HepG2 (cell line): ENCODE data around the gene LBX2. TPM values are rescaled to one million over a fixed set of nuclear protein-coding genes. Genes with fewer than 3 reads are reported as not detected.

Experiments
- AHR ChIP-seq: IDR thresholded peaks from 2 replicates; pipeline ENCODE4 v1.6.1; 2018; ENCODE audit warnings: missing genetic modification reagents, missing compliant biosample characterization
- DPF2 ChIP-seq: sonication (generic); formaldehyde crosslinking; IDR thresholded peaks from 2 replicates; pipeline ENCODE4 v1.4.0; 2020; ENCODE audit warnings: mild to moderate bottlenecking, low read depth, missing genetic modification reagents, borderline replicate concordance
- KDM2A ChIP-seq: sonication (generic); formaldehyde crosslinking; IDR thresholded peaks from 2 replicates; pipeline ENCODE4 v1.4.0; 2020; ENCODE audit warnings: low read depth, missing genetic modification reagents, borderline replicate concordance
- KLF11 ChIP-seq: IDR thresholded peaks from 2 replicates; pipeline ENCODE4 v1.6.1; 2016; ENCODE audit warnings: missing compliant biosample characterization
- LCORL ChIP-seq, 2 experiments: fragments of 450-650 bp in 1 of 2; sonication (generic) in 1 of 2; formaldehyde crosslinking in 1 of 2; IDR thresholded peaks; 2 replicates each; pipeline versions ENCODE4 v1.5.0 to v1.6.1; 2017 to 2020; ENCODE audit warnings: antibody characterized with exemption in 1 of 2, missing genetic modification reagents in 1 of 2
- MED13 ChIP-seq: sonication (generic); formaldehyde crosslinking; IDR thresholded peaks from 2 replicates; pipeline ENCODE4 v1.5.0; 2020; ENCODE audit warnings: missing genetic modification reagents
- MYC ChIP-seq: sonication (generic); formaldehyde crosslinking; IDR thresholded peaks from 2 replicates; pipeline ENCODE4 v1.9.0; 2021; ENCODE audit warnings: missing genetic modification reagents, borderline replicate concordance
- RBM39 ChIP-seq: fragments of 200-400 bp; formaldehyde crosslinking; IDR thresholded peaks from one replicate; pipeline ENCODE4 v1.6.1; 2018; ENCODE audit warnings: antibody characterized with exemption, mild to moderate bottlenecking, low read depth, low read length; ENCODE audit not compliant: poor library complexity, severe bottlenecking
- TEAD3 ChIP-seq: optimal IDR thresholded peaks from 2 replicates; pipeline ENCODE3; 2016; ENCODE audit warnings: borderline replicate concordance
- YEATS2 ChIP-seq: sonication (generic); formaldehyde crosslinking; IDR thresholded peaks from 2 replicates; pipeline ENCODE4 v1.4.0; 2020; ENCODE audit warnings: missing genetic modification reagents, borderline replicate concordance
- ZFX ChIP-seq: sonication (generic); formaldehyde crosslinking; IDR thresholded peaks from 2 replicates; pipeline ENCODE4 v1.4.0; 2020; ENCODE audit warnings: mild to moderate bottlenecking, low read depth, missing genetic modification reagents, moderate library complexity
- ZNF225 ChIP-seq: sonication (generic); formaldehyde crosslinking; IDR thresholded peaks from 2 replicates; pipeline ENCODE4 v1.4.0; 2020; ENCODE audit warnings: mild to moderate bottlenecking, missing genetic modification reagents
- ZNF232 ChIP-seq: sonication (generic); formaldehyde crosslinking; IDR thresholded peaks from 2 replicates; pipeline ENCODE4 v1.4.0; 2020; ENCODE audit warnings: missing genetic modification reagents, borderline replicate concordance
- ZNF343 ChIP-seq: sonication (generic); formaldehyde crosslinking; IDR thresholded peaks from 2 replicates; pipeline ENCODE4 v1.4.0; 2020; ENCODE audit warnings: mild to moderate bottlenecking, missing genetic modification reagents
- ZNF441 ChIP-seq: sonication (generic); formaldehyde crosslinking; IDR thresholded peaks from 2 replicates; pipeline ENCODE4 v1.7.0; 2021; ENCODE audit warnings: missing genetic modification reagents, borderline replicate concordance
- ZSCAN30 ChIP-seq: sonication (generic); formaldehyde crosslinking; IDR thresholded peaks from 2 replicates; pipeline ENCODE4 v1.5.0; 2020; ENCODE audit warnings: mild to moderate bottlenecking, missing genetic modification reagents
- ZSCAN5A ChIP-seq: sonication (generic); formaldehyde crosslinking; IDR thresholded peaks from 2 replicates; pipeline ENCODE4 v1.8.0; 2022; ENCODE audit warnings: mild to moderate bottlenecking, missing genetic modification reagents, borderline replicate concordance
- polyA plus RNA-seq, 8 experiments: library from polyadenylated mRNA; depleted of rRNA in 3 of 8; stranded (reverse) in 7 of 8; unstranded in 1 of 8; fragments of >200 nt; fragmentation: Illumina TruSeq in 4 of 8; extraction: Trizol in 4 of 8; gene quantifications; 2 replicates each; pipeline versions ENCODE4 v1.2.1 to v1.2.3, GENCODE V29; 2011 to 2016; ENCODE audit warnings: low read depth in 4 of 8, missing spikeins in 1 of 8, mixed read lengths in 1 of 8; ENCODE audit not compliant: insufficient read depth in 1 of 8
- total RNA-seq, 5 experiments: library from RNA; depleted of rRNA; stranded (reverse); fragments of >200 nt; fragmentation: Illumina TruSeq; extraction: Trizol; gene quantifications; 2 replicates each; pipeline ENCODE4 v1.2.3, GENCODE V29; 2016; ENCODE audit warnings: low read depth in 1 of 5
- TF ChIP-seq, protein P1 (sequence below): sonication (generic); formaldehyde crosslinking; IDR thresholded peaks from 2 replicates; pipeline ENCODE4 v1.5.1; 2020; ENCODE audit warnings: mild to moderate bottlenecking, moderate library complexity, missing genetic modification reagents
- TF ChIP-seq, protein P2 (sequence below): sonication (generic); formaldehyde crosslinking; IDR thresholded peaks from 2 replicates; pipeline ENCODE4 v1.5.1; 2020; ENCODE audit warnings: missing genetic modification reagents, mild to moderate bottlenecking, borderline replicate concordance
- TF ChIP-seq, protein P3 (sequence below): sonication (generic); formaldehyde crosslinking; IDR thresholded peaks from 2 replicates; pipeline ENCODE4 v1.5.0; 2020; ENCODE audit warnings: missing genetic modification reagents
- TF ChIP-seq, protein P4 (sequence below): sonication (generic); formaldehyde crosslinking; IDR thresholded peaks from 2 replicates; pipeline ENCODE4 v1.5.1; 2020; ENCODE audit warnings: missing genetic modification reagents, mild to moderate bottlenecking, borderline replicate concordance

LBX2 gene
- total and polyA plus RNA-seq, 2 of the 13 experiments (the other 11 are each of a cell fraction or from before 2014, with no cell fraction given), result 6.4 to 8.1 TPM

GRCh38 chr2:74457549-74458131, 41.8 kb downstream of the LBX2 start (continued):
- TF ChIP-seq LCORL (IDR thresholded peaks at IDR 0.05) (0 out of 2 replicates have a peak, but pooled peaks have one; percentile 9), LCORL (CRISPR knock-in tag; IDR thresholded peaks at IDR 0.05) (peak; percentile 90), ZFX (CRISPR knock-in tag) (peak; percentile 90), ZNF343 (CRISPR knock-in tag) (peak; percentile 71; the same call in 1 of the 2 replicates), YEATS2 (CRISPR knock-in tag) (peak; percentile 47; the same call in 1 of the 2 replicates), DPF2 (CRISPR knock-in tag) (no peak; the same call in 1 of the 2 replicates), ZSCAN30 (CRISPR knock-in tag) (0 out of 2 replicates have a peak, but pooled peaks have one; percentile 36), MYC (CRISPR knock-in tag) (peak; percentile 86), KDM2A (CRISPR knock-in tag) (peak; percentile 74; the same call in 1 of the 2 replicates), AHR (CRISPR knock-in tag) (peak; percentile 23; the same call in 1 of the 2 replicates), ZNF225 (CRISPR knock-in tag) (peak; percentile 82; the same call in 1 of the 2 replicates), KLF11 (CRISPR knock-in tag) (no peak; the same call in 1 of the 2 replicates), ZSCAN5A (CRISPR knock-in tag) (peak; percentile 92; the same call in 1 of the 2 replicates), RBM39 (peak; percentile 73), ZNF232 (CRISPR knock-in tag) (peak; percentile 71), ZNF441 (CRISPR knock-in tag) (peak; percentile 79), MED13 (peak; percentile 56; the same call in 1 of the 2 replicates), TEAD3 (no peak)
- TF ChIP-seq, protein P1, sequence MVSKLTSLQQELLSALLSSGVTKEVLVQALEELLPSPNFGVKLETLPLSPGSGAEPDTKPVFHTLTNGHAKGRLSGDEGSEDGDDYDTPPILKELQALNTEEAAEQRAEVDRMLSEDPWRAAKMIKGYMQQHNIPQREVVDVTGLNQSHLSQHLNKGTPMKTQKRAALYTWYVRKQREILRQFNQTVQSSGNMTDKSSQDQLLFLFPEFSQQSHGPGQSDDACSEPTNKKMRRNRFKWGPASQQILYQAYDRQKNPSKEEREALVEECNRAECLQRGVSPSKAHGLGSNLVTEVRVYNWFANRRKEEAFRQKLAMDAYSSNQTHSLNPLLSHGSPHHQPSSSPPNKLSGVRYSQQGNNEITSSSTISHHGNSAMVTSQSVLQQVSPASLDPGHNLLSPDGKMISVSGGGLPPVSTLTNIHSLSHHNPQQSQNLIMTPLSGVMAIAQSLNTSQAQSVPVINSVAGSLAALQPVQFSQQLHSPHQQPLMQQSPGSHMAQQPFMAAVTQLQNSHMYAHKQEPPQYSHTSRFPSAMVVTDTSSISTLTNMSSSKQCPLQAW, result peak; percentile 59; the same call in 1 of the 2 replicates
- TF ChIP-seq, protein P2, sequence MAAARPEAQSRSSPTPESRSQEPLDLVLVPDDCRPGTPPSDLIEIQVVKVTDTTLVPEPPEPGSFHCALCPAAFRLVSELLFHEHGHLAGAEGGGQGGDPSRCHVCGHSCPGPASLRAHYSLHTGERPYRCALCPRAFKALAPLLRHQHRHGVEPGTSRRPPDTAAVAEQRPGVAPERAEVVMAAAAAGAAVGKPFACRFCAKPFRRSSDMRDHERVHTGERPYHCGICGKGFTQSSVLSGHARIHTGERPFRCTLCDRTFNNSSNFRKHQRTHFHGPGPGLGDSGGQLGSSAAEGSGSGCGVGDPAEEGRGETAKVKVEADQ, result no peak; the same call in 1 of the 2 replicates
- TF ChIP-seq, protein P3, sequence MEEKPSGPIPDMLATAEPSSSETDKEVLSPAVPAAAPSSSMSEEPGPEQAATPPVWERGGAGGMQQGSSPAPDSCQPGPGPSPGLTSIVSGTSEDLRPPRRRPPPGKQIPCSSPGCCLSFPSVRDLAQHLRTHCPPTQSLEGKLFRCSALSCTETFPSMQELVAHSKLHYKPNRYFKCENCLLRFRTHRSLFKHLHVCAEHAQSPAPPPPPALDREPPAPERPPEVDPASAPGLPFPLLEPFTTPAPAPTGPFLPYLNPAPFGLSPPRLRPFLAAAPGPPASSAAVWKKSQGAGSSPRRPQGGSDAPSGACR (CRISPR knock-in tag), result peak; percentile 65; the same call in 1 of the 2 replicates
- TF ChIP-seq, protein P4, sequence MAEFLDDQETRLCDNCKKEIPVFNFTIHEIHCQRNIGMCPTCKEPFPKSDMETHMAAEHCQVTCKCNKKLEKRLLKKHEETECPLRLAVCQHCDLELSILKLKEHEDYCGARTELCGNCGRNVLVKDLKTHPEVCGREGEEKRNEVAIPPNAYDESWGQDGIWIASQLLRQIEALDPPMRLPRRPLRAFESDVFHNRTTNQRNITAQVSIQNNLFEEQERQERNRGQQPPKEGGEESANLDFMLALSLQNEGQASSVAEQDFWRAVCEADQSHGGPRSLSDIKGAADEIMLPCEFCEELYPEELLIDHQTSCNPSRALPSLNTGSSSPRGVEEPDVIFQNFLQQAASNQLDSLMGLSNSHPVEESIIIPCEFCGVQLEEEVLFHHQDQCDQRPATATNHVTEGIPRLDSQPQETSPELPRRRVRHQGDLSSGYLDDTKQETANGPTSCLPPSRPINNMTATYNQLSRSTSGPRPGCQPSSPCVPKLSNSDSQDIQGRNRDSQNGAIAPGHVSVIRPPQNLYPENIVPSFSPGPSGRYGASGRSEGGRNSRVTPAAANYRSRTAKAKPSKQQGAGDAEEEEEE, result peak; percentile 85; the same call in 1 of the 2 replicates
